Neural cell (in vitro differentiated cells): ENCODE data around the gene RXRB. TPM values are rescaled to one million over a fixed set of nuclear protein-coding genes. Genes with fewer than 3 reads are reported as not detected.

Experiments
- H2AFZ ChIP-seq: fragments of 200-600, 300-800 bp; sonication (generic), shearing (Covaris generic); 2 replicates; pipeline ENCODE4 v1.6.0; 2014; ENCODE audit warnings: low read depth, mild to moderate bottlenecking, antibody characterized with exemption, low read length, moderate library complexity
- H3F3A ChIP-seq: fragments of 200-600 bp; shearing (Covaris generic); 2 replicates; pipeline ENCODE4 v1.6.1; 2016; ENCODE audit warnings: mild to moderate bottlenecking, moderate library complexity, mixed read lengths, antibody characterized with exemption, low read length; ENCODE audit not compliant: insufficient read depth, poor library complexity, severe bottlenecking
- H3K27ac ChIP-seq: fragments of 200-600, 300-800 bp; sonication (generic), shearing (Covaris generic); 2 replicates; pipeline ENCODE4 v1.5.1; 2014; ENCODE audit warnings: mild to moderate bottlenecking, low read length, moderate library complexity
- H3K27me3 ChIP-seq: fragments of 300-800, 200-600 bp; sonication (generic), shearing (Covaris generic); 2 replicates; pipeline ENCODE4 v1.6.0; 2014; ENCODE audit warnings: mild to moderate bottlenecking, low read depth, low read length, moderate library complexity; ENCODE audit not compliant: insufficient read depth
- H3K36me3 ChIP-seq: fragments of 300-800, 200-600 bp; sonication (generic), shearing (Covaris generic); 2 replicates; pipeline ENCODE4 v1.5.1; 2014; ENCODE audit warnings: mild to moderate bottlenecking, antibody characterized with exemption, low read length, moderate library complexity; ENCODE audit not compliant: insufficient read depth
- H3K4me2 ChIP-seq: fragments of 300-800, 200-600 bp; sonication (generic), shearing (Covaris generic); 2 replicates; pipeline ENCODE4 v1.6.0; 2014; ENCODE audit warnings: mild to moderate bottlenecking, low read length
- H3K4me3 ChIP-seq: fragments of 300-800, 200-600 bp; sonication (generic), shearing (Covaris generic); 2 replicates; pipeline ENCODE4 v1.5.1; 2014; ENCODE audit warnings: mild to moderate bottlenecking, low read length, moderate library complexity
- H3K79me2 ChIP-seq: fragments of 200-600 bp; shearing (Covaris generic); replicated peaks from 2 replicates; pipeline ENCODE4 v1.6.0; 2014; ENCODE audit warnings: mild to moderate bottlenecking, low read length, moderate library complexity; ENCODE audit not compliant: insufficient read depth
- H3K9ac ChIP-seq: fragments of 300-800, 200-600 bp; sonication (generic), shearing (Covaris generic); 2 replicates; pipeline ENCODE4 v1.6.1; 2016; ENCODE audit warnings: mild to moderate bottlenecking, low read length, mixed read lengths
- H3K9me2 ChIP-seq: fragments of 200-600 bp; shearing (Covaris generic); 2 replicates; pipeline ENCODE4 v1.6.1; 2016; ENCODE audit warnings: mild to moderate bottlenecking, low read length, mixed read lengths; ENCODE audit not compliant: insufficient read depth
- H3K9me3 ChIP-seq: fragments of 200-600, 300-800 bp; sonication (generic), shearing (Covaris generic); 2 replicates; pipeline ENCODE4 v1.6.1; 2016; ENCODE audit warnings: mild to moderate bottlenecking, mixed run types, low read length, moderate library complexity, mixed read lengths
- H4K20me1 ChIP-seq: fragments of 200-600 bp; shearing (Covaris generic); 2 replicates; pipeline ENCODE4 v1.6.1; 2016; ENCODE audit warnings: mild to moderate bottlenecking, mixed run types; ENCODE audit not compliant: insufficient read depth
- CTCF ChIP-seq: fragments of 450-650 bp; IDR thresholded peaks from 2 replicates; pipeline ENCODE4 v1.5.1; 2014; ENCODE audit warnings: antibody characterized with exemption, mild to moderate bottlenecking, moderate library complexity; ENCODE audit not compliant: poor library complexity, severe bottlenecking
- EP300 ChIP-seq: fragments of 450-650 bp; conservative IDR thresholded peaks from 2 replicates; pipeline ENCODE4 v1.6.1; 2014; ENCODE audit warnings: antibody characterized with exemption, mild to moderate bottlenecking, moderate library complexity; ENCODE audit not compliant: poor library complexity, severe bottlenecking
- EZH2 ChIP-seq: fragments of 200-600, 300-800 bp; shearing (Covaris generic), sonication (generic); IDR thresholded peaks from 2 replicates; pipeline ENCODE4 v1.6.1; 2014; ENCODE audit warnings: antibody characterized with exemption, low read length, borderline replicate concordance, mild to moderate bottlenecking; ENCODE audit not compliant: insufficient read depth, poor library complexity, severe bottlenecking
- MXI1 ChIP-seq: fragments of 450-650 bp; conservative IDR thresholded peaks from 2 replicates; pipeline ENCODE4 v1.6.1; 2014; ENCODE audit warnings: antibody characterized with exemption, mild to moderate bottlenecking; ENCODE audit not compliant: poor library complexity, severe bottlenecking
- POLR2AphosphoS5 ChIP-seq: IDR thresholded peaks from 2 replicates; pipeline ENCODE4 v1.6.1; 2012
- RAD21 ChIP-seq: fragments of 450-650 bp; conservative IDR thresholded peaks from 2 replicates; pipeline ENCODE4 v1.6.1; 2014; ENCODE audit warnings: antibody characterized with exemption, mild to moderate bottlenecking, moderate library complexity
- REST ChIP-seq: IDR thresholded peaks from 2 replicates; pipeline ENCODE4 v1.6.1; 2012; ENCODE audit warnings: borderline replicate concordance
- SMC3 ChIP-seq: fragments of 450-650 bp; conservative IDR thresholded peaks from 2 replicates; pipeline ENCODE4 v1.6.1; 2014; ENCODE audit warnings: antibody characterized with exemption, mild to moderate bottlenecking, moderate library complexity; ENCODE audit not compliant: poor library complexity
- TAF1 ChIP-seq: IDR thresholded peaks from 2 replicates; pipeline ENCODE4 v1.6.1; 2012; ENCODE audit warnings: low read depth
- polyA plus RNA-seq: library from polyadenylated mRNA; depleted of rRNA; stranded (reverse); fragments of >200 nt; gene quantifications from 2 replicates; pipeline ENCODE4 v1.2.3, GENCODE V29; 2014

The RXRB gene
- polyA plus RNA-seq, 1 donor from 2014 or later = 60.7 TPM

GRCh38 chr6:33177552-33178446, 22.7 kb downstream of the RXRB start:
- no peaks in the 10 kb centered on the region for H3F3A ChIP-seq
- no peak overlapping the region for H3K27ac ChIP-seq
- no peak overlapping the region for H3K4me3 ChIP-seq
- H4K20me1 ChIP-seq = no peaks in the 10 kb centered on the region
- no peak overlapping the region for H3K9ac ChIP-seq
- no peak overlapping the region for H3K4me2 ChIP-seq
- no peaks in the 10 kb centered on the region for H3K79me2 ChIP-seq
- H3K36me3 ChIP-seq = no peaks in the 10 kb centered on the region
- H3K9me3 ChIP-seq = no peaks in the 10 kb centered on the region
- H3K27me3 ChIP-seq = no peaks in the 10 kb centered on the region
- TF ChIP-seq POLR2AphosphoS5 (no peak), EP300 (no peak), CTCF (no peak), TAF1 (no peak), RAD21 (no peak), SMC3 (no peak), MXI1 (no peak), EZH2 (no peak), REST (no peak)
- no peaks in the 10 kb centered on the region for H3K9me2 ChIP-seq
- H2AFZ ChIP-seq = no peak overlapping the region

GRCh38 chr6:33176906-33177305, 23.6 kb downstream of the RXRB start:
- Histone ChIP-seq H2AFZ (no peak overlapping the region), H3K4me2 (no peak overlapping the region), H3K9me2 (no peaks in the 10 kb centered on the region), H3K36me3 (no peaks in the 10 kb centered on the region), H3K79me2 (no peaks in the 10 kb centered on the region), H3K27ac (no peak overlapping the region), H3F3A (no peaks in the 10 kb centered on the region), H4K20me1 (no peaks in the 10 kb centered on the region), H3K9ac (no peak overlapping the region), H3K9me3 (no peaks in the 10 kb centered on the region), H3K4me3 (no peak overlapping the region), H3K27me3 (no peaks in the 10 kb centered on the region)
- TF ChIP-seq SMC3 (no peak), EZH2 (no peak), MXI1 (no peak), POLR2AphosphoS5 (no peak), CTCF (no peak), RAD21 (no peak), REST (no peak), EP300 (no peak), TAF1 (no peak)
